Endothelial cell of umbilical vein (primary cell): ENCODE measurements around the gene CCR8.

ENCODE experiments used
- EZH2 ChIP-seq: IDR thresholded peaks from 2 replicates; pipeline ENCODE4 v1.6.1; 2012; ENCODE audit warnings: borderline replicate concordance, low read depth, mild to moderate bottlenecking, moderate library complexity, low read length, inconsistent platforms; ENCODE audit not compliant: severe bottlenecking
- POLR2AphosphoS5 ChIP-seq: IDR thresholded peaks from 2 replicates; pipeline ENCODE4 v1.6.1; 2012; ENCODE audit warnings: low read depth, mild to moderate bottlenecking, control low read depth, low read length, moderate library complexity; ENCODE audit not compliant: insufficient read depth
- TF ChIP-seq, protein P1 (sequence below): IDR thresholded peaks from 2 replicates; pipeline ENCODE4 v1.6.1; 2011; ENCODE audit not compliant: insufficient read depth, insufficient read length

DNA sequence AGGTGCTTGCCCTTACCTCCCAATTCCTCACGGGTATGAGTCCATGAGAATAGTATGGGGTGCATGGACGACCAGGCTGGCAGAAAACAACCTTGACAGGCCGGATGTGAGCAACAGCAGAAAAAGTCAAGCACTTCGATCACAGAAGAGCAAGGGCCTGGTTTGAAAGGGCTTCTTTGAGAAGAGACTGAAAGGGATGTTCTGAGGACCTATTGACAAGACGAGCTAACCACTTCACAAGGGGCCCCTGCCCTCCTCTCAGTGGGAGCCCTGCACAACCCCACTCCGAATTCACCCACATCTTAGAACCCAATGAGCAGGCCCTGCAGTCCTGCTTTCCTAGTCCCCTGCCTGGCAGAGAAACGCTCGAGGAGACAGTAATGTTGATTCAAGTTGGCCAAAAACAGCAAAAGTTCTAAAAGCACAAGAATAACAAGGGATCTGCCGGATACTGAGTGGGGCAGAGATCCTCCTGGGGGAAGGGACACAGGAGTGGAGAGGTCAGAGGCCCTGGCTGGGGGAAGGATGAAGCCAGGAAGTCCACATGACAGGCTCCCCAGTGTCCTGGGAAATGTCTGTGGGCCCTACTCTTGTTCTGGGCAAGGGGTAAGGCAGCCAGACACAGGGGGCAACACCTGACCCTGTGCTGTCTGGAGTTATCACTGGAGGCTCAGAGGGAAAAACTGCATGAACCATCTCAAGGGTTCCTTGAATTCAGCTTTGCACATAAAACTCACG lies 34.9 kb upstream of the CCR8 start:
- TF ChIP-seq, protein P1, sequence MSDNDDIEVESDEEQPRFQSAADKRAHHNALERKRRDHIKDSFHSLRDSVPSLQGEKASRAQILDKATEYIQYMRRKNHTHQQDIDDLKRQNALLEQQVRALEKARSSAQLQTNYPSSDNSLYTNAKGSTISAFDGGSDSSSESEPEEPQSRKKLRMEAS = no peak
- no peak for TF ChIP-seq POLR2AphosphoS5
- no peak for TF ChIP-seq EZH2
